H1 (cell line): Measurements from ENCODE around the gene AP3D1. TPM values are rescaled to one million over a fixed set of nuclear protein-coding genes. Genes with fewer than 3 reads are reported as not detected.

Experiments
- BCL11A ChIP-seq, 2 experiments: IDR thresholded peaks; one replicate each; pipeline ENCODE4 v1.6.1; 2011; ENCODE audit warnings: low read depth in 2 of 2, low read length in 2 of 2, mild to moderate bottlenecking in 2 of 2
- CHD1 ChIP-seq: IDR thresholded peaks from 2 replicates; pipeline ENCODE4 v1.6.1; 2012; ENCODE audit warnings: low read depth, low read length, improper control_type of control experiment
- EP300 ChIP-seq, 2 experiments: IDR thresholded peaks; 1 replicate in 1 of 2; 2 replicates in 1 of 2; pipeline ENCODE4 v1.6.1; 2011 to 2012; ENCODE audit warnings: low read depth in 2 of 2, low read length in 2 of 2, mild to moderate bottlenecking in 2 of 2, borderline replicate concordance in 1 of 2, inconsistent platforms in 1 of 2, moderate library complexity in 1 of 2
- HDAC2 ChIP-seq, 2 experiments: fragments of 300-600 bp in 1 of 2; sonication (generic) in 1 of 2; IDR thresholded peaks; 2 replicates each; pipeline ENCODE4 v1.6.1; 2011 to 2012; ENCODE audit warnings: low read depth in 2 of 2, low read length in 2 of 2, mild to moderate bottlenecking in 2 of 2, moderate library complexity in 2 of 2, borderline replicate concordance in 1 of 2, inconsistent platforms in 1 of 2
- polyA plus RNA-seq, 7 experiments: library from polyadenylated mRNA; depleted of rRNA in 3 of 7; stranded (reverse) in 5 of 7; unstranded in 2 of 7; fragments of >200 nt in 5 of 7; fragments of 200-250 nt in 2 of 7; gene quantifications; 1 replicate in 5 of 7; 2 replicates in 1 of 7; 4 replicates in 1 of 7; pipeline versions ENCODE4 v1.2.1 to v1.2.3, GENCODE V29; 2011 to 2013; ENCODE audit warnings: missing spikeins in 2 of 7, mixed read lengths in 2 of 7
- total RNA-seq: library from RNA; stranded (reverse); fragmentation: NEBNext Ultra II Directional; extraction: Animal tissue kit (Norgen Biotek cat#: 25700); gene quantifications from 2 replicates; pipeline ENCODE4 v1.2.1, GENCODE V29; 2021
- TF ChIP-seq, protein P1 (sequence below): fragments of 300-600 bp; sonication (generic); IDR thresholded peaks from 2 replicates; pipeline ENCODE4 v1.7.1; 2012; ENCODE audit warnings: low read length, moderate library complexity, mild to moderate bottlenecking, inconsistent platforms; ENCODE audit not compliant: insufficient replicate concordance

The AP3D1 gene
- total and polyA plus RNA-seq, 2 of the 8 experiments (the other 6 are each of a cell fraction or from before 2014, with no cell fraction given) = 161 to 174 TPM

DNA sequence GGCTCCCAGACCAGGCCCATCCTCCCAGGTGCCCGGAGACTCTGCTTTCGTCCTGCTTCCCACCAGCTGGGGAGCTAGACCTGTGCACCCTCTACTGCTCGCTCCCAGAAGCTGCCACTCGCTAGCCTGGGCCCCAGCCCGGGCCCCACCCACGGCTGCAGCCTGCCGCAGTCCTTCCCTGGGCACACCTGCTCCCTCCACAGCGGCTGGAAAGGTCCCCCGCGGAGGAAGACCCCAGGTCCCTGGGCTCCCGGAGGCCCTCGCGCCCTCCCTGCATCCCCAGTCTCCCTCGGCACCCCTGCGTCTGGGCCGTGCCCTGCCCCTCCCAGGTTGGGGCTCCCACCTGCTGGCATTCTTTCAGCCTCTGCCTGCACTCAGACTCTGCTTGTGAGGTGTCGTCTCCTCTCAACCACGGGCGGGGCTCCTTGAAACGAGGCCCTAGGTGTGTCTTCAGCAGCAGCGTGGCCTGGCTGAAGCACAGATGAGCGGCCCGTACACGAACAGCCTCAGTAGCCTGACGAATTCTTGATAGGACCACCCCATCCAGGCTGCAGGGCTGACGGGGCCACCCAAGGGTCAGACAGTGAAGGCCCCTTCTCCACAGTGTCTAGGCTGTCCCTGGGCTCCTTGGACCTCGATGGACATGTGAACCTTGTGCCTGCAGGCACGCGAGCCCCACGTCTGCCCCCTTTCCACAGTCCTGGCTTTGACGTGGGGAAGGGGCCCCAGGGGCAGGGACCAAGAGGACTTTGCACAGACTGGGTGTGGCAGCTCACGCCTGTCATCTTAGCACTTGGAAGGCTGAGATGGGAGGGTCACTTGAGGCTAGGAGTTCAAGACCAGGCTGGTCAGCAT lies 40.3 kb upstream of the AP3D1 start (continued):
- TF ChIP-seq, protein P1, sequence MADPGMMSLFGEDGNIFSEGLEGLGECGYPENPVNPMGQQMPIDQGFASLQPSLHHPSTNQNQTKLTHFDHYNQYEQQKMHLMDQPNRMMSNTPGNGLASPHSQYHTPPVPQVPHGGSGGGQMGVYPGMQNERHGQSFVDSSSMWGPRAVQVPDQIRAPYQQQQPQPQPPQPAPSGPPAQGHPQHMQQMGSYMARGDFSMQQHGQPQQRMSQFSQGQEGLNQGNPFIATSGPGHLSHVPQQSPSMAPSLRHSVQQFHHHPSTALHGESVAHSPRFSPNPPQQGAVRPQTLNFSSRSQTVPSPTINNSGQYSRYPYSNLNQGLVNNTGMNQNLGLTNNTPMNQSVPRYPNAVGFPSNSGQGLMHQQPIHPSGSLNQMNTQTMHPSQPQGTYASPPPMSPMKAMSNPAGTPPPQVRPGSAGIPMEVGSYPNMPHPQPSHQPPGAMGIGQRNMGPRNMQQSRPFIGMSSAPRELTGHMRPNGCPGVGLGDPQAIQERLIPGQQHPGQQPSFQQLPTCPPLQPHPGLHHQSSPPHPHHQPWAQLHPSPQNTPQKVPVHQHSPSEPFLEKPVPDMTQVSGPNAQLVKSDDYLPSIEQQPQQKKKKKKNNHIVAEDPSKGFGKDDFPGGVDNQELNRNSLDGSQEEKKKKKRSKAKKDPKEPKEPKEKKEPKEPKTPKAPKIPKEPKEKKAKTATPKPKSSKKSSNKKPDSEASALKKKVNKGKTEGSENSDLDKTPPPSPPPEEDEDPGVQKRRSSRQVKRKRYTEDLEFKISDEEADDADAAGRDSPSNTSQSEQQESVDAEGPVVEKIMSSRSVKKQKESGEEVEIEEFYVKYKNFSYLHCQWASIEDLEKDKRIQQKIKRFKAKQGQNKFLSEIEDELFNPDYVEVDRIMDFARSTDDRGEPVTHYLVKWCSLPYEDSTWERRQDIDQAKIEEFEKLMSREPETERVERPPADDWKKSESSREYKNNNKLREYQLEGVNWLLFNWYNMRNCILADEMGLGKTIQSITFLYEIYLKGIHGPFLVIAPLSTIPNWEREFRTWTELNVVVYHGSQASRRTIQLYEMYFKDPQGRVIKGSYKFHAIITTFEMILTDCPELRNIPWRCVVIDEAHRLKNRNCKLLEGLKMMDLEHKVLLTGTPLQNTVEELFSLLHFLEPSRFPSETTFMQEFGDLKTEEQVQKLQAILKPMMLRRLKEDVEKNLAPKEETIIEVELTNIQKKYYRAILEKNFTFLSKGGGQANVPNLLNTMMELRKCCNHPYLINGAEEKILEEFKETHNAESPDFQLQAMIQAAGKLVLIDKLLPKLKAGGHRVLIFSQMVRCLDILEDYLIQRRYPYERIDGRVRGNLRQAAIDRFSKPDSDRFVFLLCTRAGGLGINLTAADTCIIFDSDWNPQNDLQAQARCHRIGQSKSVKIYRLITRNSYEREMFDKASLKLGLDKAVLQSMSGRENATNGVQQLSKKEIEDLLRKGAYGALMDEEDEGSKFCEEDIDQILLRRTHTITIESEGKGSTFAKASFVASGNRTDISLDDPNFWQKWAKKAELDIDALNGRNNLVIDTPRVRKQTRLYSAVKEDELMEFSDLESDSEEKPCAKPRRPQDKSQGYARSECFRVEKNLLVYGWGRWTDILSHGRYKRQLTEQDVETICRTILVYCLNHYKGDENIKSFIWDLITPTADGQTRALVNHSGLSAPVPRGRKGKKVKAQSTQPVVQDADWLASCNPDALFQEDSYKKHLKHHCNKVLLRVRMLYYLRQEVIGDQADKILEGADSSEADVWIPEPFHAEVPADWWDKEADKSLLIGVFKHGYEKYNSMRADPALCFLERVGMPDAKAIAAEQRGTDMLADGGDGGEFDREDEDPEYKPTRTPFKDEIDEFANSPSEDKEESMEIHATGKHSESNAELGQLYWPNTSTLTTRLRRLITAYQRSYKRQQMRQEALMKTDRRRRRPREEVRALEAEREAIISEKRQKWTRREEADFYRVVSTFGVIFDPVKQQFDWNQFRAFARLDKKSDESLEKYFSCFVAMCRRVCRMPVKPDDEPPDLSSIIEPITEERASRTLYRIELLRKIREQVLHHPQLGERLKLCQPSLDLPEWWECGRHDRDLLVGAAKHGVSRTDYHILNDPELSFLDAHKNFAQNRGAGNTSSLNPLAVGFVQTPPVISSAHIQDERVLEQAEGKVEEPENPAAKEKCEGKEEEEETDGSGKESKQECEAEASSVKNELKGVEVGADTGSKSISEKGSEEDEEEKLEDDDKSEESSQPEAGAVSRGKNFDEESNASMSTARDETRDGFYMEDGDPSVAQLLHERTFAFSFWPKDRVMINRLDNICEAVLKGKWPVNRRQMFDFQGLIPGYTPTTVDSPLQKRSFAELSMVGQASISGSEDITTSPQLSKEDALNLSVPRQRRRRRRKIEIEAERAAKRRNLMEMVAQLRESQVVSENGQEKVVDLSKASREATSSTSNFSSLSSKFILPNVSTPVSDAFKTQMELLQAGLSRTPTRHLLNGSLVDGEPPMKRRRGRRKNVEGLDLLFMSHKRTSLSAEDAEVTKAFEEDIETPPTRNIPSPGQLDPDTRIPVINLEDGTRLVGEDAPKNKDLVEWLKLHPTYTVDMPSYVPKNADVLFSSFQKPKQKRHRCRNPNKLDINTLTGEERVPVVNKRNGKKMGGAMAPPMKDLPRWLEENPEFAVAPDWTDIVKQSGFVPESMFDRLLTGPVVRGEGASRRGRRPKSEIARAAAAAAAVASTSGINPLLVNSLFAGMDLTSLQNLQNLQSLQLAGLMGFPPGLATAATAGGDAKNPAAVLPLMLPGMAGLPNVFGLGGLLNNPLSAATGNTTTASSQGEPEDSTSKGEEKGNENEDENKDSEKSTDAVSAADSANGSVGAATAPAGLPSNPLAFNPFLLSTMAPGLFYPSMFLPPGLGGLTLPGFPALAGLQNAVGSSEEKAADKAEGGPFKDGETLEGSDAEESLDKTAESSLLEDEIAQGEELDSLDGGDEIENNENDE = no peak
- TF ChIP-seq BCL11A (IDR thresholded peaks at IDR 0.05; ENCODE audit: low read depth in 2 of 2, low read length in 2 of 2) (no peak), HDAC2 (IDR thresholded peaks at IDR 0.05; ENCODE audit: borderline replicate concordance in 1 of 2, low read depth in 2 of 2, low read length in 2 of 2) (no peak), CHD1 (no peak), EP300 (IDR thresholded peaks at IDR 0.05; ENCODE audit: borderline replicate concordance in 1 of 2, low read depth in 2 of 2, low read length in 2 of 2) (no peak)
